Measurements from ENCODE around the gene TOX3. TPM values are rescaled to one million over a fixed set of nuclear protein-coding genes. Genes with fewer than 3 reads are reported as not detected.

The TOX3 gene
- polyA plus RNA-seq, 2 of the 4 experiments (the other 2 are of a cell fraction), result 0.10 to 2.2 TPM

DNA sequence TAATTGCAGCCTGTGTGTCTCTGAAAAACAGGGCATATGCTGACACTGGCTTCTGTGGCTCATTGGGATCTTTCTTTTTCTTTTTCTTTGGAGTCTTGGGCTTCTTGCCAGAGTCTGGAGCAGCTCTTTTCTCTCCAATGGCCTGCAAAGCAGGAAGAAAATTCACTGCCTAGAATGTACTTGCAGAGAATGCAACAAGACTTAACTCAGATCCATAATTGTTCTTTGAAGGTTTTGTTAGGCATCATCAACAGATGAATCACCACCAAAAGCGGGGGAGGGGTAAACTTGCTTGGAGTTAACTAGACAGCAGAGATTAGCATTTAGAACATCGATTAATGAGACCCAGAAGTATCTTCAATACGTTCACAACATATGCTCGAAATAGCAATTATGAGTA, 100.9 kb downstream of the TOX3 start:
- DNase-seq (ENCODE audit: low read depth in 1 of 2, low spot score in 1 of 2), result no peak
- POLR2A ChIA-PET, result no interaction called here
- CTCF ChIA-PET, result no interaction called here

DNA sequence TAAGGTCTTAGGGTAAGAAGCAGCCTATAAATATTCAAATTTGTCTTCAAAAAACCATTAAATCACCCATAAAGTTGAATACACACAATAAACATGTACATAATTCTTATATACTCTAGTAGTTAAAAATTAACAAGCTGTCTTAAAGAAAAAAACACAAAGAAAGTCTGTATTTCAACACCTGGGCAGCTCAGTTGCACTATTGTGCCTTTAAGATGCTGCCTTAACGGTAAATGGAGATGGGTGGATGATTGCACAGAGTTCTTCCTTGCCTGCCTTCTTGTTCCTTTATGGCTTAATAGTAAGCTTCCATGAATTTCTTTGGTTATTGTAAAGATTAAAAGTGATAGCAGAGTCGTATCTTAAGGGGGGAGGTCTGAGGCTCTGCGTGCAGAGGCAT, 105.1 kb downstream of the TOX3 start:
- Histone ChIP-seq H3K4me3 (no peak overlapping the region), H3K4me1 (no peaks in the 10 kb centered on the region), H3K9me3 (no peaks in the 10 kb centered on the region), H3K4me2 (no peak overlapping the region), H3K27ac (no peak overlapping the region)
- ChIA-PET CTCF (interaction anchor here (1.1 kb wide), 1 partner anchor 9 kb away, joined by 3 read pairs; no protein-coding TSS in a partner anchor), POLR2A (no interaction called here)
- ATAC-seq, result no peak
- TF ChIP-seq FOXS1 (CRISPR knock-in tag; IDR thresholded peaks at IDR 0.05) (no peak), EHF (CRISPR knock-in tag; IDR thresholded peaks at IDR 0.05) (no peak), GATA3 (IDR thresholded peaks at IDR 0.05; ENCODE audit: borderline replicate concordance) (no peak), ESRRA (IDR thresholded peaks at IDR 0.05; ENCODE audit: borderline replicate concordance, low read length) (no peak), EP300 (IDR thresholded peaks at IDR 0.05) (no peak), CHD4 (IDR thresholded peaks at IDR 0.05; ENCODE audit: borderline replicate concordance) (no peak), CHD2 (IDR thresholded peaks at IDR 0.05; ENCODE audit: low read length, partially characterized antibody) (no peak), NFE2L2 (conservative IDR thresholded peaks at IDR 0.05; ENCODE audit: low read length) (no peak), MAFK (IDR thresholded peaks at IDR 0.05; ENCODE audit: partially characterized antibody) (no peak), RARB (CRISPR knock-in tag; IDR thresholded peaks at IDR 0.05) (no peak), HOXA7 (CRISPR knock-in tag; IDR thresholded peaks at IDR 0.05) (no peak), HEYL (CRISPR knock-in tag; IDR thresholded peaks at IDR 0.05) (no peak)
- TF ChIP-seq, protein P1, sequence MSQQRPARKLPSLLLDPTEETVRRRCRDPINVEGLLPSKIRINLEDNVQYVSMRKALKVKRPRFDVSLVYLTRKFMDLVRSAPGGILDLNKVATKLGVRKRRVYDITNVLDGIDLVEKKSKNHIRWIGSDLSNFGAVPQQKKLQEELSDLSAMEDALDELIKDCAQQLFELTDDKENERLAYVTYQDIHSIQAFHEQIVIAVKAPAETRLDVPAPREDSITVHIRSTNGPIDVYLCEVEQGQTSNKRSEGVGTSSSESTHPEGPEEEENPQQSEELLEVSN (IDR thresholded peaks at IDR 0.05; ENCODE audit: borderline replicate concordance, low read depth), result no peak
- TF ChIP-seq, protein P2, sequence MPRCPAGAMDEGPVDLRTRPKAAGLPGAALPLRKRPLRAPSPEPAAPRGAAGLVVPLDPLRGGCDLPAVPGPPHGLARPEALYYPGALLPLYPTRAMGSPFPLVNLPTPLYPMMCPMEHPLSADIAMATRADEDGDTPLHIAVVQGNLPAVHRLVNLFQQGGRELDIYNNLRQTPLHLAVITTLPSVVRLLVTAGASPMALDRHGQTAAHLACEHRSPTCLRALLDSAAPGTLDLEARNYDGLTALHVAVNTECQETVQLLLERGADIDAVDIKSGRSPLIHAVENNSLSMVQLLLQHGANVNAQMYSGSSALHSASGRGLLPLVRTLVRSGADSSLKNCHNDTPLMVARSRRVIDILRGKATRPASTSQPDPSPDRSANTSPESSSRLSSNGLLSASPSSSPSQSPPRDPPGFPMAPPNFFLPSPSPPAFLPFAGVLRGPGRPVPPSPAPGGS (IDR thresholded peaks at IDR 0.05), result no peak
- no peak for FAIRE-seq
- DNase-seq (ENCODE audit: low read depth in 1 of 2, low spot score in 1 of 2), result no peak
- 41% methylated on average over 3 of the region's 3 CpGs for WGBS (ENCODE audit: missing lambda C conversion rate)

More for the DNA sequence above, 100.9 kb downstream of the TOX3 start:
- WGBS (ENCODE audit: missing lambda C conversion rate), result 10% methylated on average over 4 of the region's 4 CpGs
- FAIRE-seq, result no peak
- Histone ChIP-seq H3K4me2 (no peak overlapping the region), H3K4me1 (no peaks in the 10 kb centered on the region), H3K27ac (no peak overlapping the region), H3K4me3 (no peak overlapping the region), H3K9me3 (no peaks in the 10 kb centered on the region)
- ATAC-seq, result no peak
- TF ChIP-seq FOSL2 (IDR thresholded peaks at IDR 0.05), result no peak
- TF ChIP-seq FOSL2 (CRISPR knock-in tag; IDR thresholded peaks at IDR 0.05), result no peak
- no peak for TF ChIP-seq MAFK (IDR thresholded peaks at IDR 0.05; ENCODE audit: partially characterized antibody)
- no peak for TF ChIP-seq FOSB (CRISPR knock-in tag; IDR thresholded peaks at IDR 0.05)
- TF ChIP-seq GATA3 (IDR thresholded peaks at IDR 0.05; ENCODE audit: borderline replicate concordance), result no peak
- TF ChIP-seq RFX5 (IDR thresholded peaks at IDR 0.05), result no peak
- TF ChIP-seq ZSCAN20 (CRISPR knock-in tag; IDR thresholded peaks at IDR 0.05), result no peak
- no peak for TF ChIP-seq KDM5A (IDR thresholded peaks at IDR 0.05)
- no peak for TF ChIP-seq RAD21 (conservative IDR thresholded peaks at IDR 0.05 in 1 of 2, IDR thresholded peaks at IDR 0.05 in 1 of 2)

GRCh38 chr16:52440248-52440647, 106.7 kb downstream of the TOX3 start:
- POLR2A ChIA-PET, result no interaction called here

More at GRCh38 chr16:52440248-52440647, 106.7 kb downstream of the TOX3 start:
- TF ChIP-seq FOSL2 (IDR thresholded peaks at IDR 0.05) (no peak), FOSL2 (CRISPR knock-in tag; IDR thresholded peaks at IDR 0.05) (no peak), USF2 (IDR thresholded peaks at IDR 0.05) (no peak), NFE2L2 (conservative IDR thresholded peaks at IDR 0.05; ENCODE audit: low read length) (no peak), NPAS2 (CRISPR knock-in tag; IDR thresholded peaks at IDR 0.05; ENCODE audit: borderline replicate concordance) (no peak)
- Histone ChIP-seq H3K4me2 (no peak overlapping the region), H3K4me3 (no peak overlapping the region), H3K9me3 (no peaks in the 10 kb centered on the region), H3K4me1 (no peaks in the 10 kb centered on the region), H3K27ac (no peak overlapping the region)
- DNase-seq (ENCODE audit: low read depth in 1 of 2, low spot score in 1 of 2) (no peak), ATAC-seq (no peak), FAIRE-seq (no peak)
- WGBS (ENCODE audit: missing lambda C conversion rate), result 57% methylated on average over 2 of the region's 2 CpGs
- CTCF ChIA-PET, result no interaction called here
